ENCODE measurements around the gene STAT1.

The STAT1 gene

DNA sequence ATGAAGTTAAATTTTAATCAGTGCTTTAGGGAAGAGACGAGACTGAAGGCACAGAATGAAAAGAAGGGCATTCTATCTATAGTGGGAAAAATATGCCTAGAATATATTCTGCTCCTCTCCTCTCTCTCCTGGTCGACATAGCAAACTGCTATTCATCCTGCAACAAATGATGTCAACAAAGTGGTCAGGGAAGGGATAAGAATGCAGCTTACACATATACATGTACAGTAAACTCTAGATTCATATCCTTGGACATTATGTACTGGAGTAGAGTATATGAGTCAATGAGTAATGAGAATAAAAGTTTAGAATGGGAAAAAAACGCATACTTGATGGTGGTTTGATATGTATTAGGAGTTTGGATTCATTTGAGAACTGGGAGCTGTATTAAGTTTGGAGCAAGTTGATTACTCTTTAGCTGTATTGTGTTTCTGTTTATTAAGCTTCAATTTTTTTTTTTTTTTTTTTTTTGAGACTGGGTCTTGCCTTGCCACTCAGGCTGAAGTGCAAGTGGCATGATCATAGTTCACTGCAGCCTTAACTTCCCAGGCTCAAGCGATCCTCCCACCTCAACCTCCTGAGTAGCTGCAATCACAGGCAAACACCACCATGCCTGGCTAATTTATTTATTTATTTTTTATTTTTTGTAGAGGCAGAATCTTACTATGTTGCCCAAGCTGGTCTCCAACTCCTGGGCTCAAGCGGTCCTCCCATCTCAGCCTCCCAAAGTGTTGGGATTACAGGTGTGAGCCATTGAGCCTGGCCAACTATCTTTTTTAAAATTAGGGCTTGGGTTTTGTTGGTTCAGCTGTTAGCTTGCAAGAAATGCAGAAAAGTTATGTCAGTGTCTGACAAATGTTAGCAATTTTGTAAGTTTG lies 53.8 kb downstream of the STAT1 start:
- DNase-seq (ENCODE audit: low read depth) = no peak

DNA sequence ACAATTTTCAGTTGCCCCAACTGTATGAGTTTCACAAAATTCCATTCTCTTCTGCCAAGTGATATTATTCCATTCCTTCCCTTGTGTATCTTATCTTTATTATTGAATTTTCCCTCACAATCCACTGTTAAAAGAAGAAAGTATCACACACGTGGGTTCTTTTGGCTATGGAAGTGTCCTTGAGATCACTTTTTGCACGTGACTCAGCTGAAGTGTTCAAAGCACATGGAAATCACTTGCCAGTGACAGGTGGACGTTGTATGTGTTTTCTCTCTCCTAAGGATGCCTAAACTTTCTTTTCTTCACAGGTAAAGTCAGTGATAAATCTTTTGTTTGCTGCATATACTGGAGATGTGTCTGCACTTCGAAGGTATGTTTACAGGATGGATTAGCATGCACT lies 60.7 kb downstream of the STAT1 start:
- DNase-seq (ENCODE audit: low read depth) = no peak

DNA sequence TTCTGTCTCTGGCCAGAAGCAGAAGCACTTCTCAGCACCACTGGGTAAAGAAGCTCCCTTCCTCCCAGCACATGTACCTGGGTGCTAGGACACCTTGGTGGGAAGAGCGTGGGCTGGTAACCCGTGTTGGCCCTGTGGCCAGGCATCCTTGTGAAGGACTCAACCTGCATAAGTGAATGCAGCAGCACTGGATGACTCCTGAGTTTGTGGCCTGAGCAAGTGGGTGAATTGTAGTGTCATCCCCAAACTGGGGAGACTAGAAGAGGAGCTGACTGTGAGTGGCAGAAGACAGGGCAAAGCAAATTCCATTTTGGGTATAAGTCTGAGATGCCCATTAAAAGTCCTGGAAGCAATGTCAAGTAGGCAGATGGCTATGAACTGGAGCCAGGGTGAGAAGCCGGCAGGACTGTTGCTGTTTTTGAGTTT lies 63.4 kb downstream of the STAT1 start:
- no peak for DNase-seq (ENCODE audit: low read depth)

- DNase-seq (ENCODE audit: low read depth) = no peak
Observed at GRCh38 chr2:190948671-190949070, 65.3 kb downstream of the STAT1 start.

GRCh38 chr2:190947711-190948251 lies 66.2 kb downstream of the STAT1 start:
- no peak for DNase-seq (ENCODE audit: low read depth)

GRCh38 chr2:190947141-190947540 lies 66.8 kb downstream of the STAT1 start:
- DNase-seq (ENCODE audit: low read depth) = no peak

DNA sequence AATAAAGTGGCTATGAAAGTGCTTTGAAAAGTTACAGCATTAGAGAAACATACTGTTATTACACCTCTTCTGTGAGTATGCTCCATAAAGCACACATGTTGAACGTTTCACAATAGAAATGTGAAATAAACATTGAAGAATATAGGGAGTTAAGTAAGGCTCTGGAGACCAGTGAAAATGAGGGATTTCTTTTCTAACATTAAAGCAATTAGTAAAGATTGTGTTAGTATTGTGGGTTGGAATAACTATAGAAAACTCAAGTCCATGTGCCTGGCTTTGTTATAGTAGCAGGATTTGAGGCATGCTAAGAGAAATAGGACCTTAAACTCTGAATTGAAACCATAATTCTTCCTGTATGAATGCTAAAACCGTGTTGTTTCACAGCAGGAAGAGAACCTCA lies 70.3 kb downstream of the STAT1 start:
- DNase-seq (ENCODE audit: low read depth) = no peak

DNA sequence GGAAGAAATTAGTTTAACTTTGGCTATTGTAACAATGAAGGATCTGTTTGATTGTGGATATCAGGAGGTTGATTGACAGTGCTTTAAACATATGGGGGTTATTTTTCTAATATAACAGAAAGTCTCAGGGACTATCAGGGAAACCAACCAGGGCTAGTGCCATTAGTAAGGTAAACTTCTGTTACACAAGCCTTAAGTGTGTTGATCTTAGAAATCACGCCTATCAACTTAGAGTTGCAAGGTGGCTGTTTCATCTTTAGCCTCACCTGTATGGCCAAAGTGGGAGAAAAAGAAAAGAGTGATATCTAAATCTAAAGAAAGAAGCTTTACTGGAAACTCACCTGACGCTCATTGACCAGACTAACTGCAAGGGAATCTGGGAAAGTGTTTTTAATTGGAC lies 71.3 kb downstream of the STAT1 start:
- no peak for DNase-seq (ENCODE audit: low read depth)

- no peak for DNase-seq (ENCODE audit: low read depth)
Observed at GRCh38 chr2:190941571-190941970, 72.4 kb downstream of the STAT1 start.

DNA sequence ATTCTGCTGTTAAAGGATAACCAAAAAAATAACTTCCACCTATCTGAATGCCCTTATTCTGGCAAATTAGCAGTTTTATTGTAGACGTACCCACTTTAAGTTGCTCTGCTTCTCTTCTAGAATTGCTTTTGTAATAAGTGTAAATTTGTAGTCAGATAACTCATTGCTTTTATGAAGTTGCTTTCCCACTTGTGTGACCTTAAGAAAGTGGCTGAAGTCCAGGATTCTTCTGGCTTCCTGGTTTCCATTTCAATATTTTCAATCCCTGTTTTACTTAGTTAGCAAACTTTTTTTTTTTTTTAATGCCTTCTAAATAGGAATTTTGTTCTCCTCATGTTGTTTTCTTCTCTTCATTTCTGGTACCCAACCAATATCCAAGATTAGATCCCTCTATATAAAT lies 73.5 kb downstream of the STAT1 start:
- no peak for DNase-seq (ENCODE audit: low read depth)

- no peak for DNase-seq (ENCODE audit: low read depth)
Observed at GRCh38 chr2:190938771-190939335, 75.1 kb downstream of the STAT1 start.

- DNase-seq (ENCODE audit: low read depth) = no peak
Observed at GRCh38 chr2:190935054-190935453, 78.9 kb downstream of the STAT1 start.

- DNase-seq (ENCODE audit: low read depth) = no peak
Observed at GRCh38 chr2:190933361-190933760, 80.6 kb downstream of the STAT1 start.

DNA sequence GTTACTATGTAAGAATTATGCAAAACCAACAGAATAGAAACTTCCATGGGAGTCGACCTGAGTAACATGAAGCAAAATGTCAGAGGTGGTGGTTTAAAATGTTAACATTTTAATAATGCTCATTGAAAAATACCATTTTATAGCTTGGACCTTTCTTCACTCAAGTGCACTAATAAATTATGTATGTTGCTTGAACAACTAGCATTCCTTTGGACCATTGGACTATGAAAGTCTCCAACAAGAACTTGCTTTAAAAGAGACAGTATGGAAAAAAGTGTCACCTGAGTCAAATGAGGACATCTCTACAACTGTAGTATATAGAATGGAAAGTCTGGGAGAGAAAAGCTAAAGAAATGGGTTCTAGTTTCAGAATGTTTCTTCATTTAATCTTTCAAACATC lies 81.5 kb downstream of the STAT1 start:
- no peak for DNase-seq (ENCODE audit: low read depth)

DNA sequence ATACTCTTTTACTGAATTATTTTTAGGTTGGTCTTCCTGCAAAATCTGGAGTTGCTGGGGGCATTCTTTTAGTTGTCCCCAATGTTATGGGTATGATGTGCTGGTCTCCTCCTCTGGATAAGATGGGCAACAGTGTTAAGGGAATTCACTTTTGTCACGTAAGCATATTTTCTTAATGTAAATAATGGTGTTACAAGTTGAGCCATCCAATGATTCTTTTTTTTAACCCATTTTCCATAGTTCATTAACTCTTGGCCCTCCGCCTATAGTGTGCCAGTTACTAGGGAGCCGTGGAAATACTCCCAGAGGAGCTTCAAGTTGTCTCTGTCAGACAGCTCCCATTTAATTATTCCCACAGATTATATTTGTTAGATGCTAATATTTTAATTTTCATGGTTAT lies 83.6 kb downstream of the STAT1 start:
- DNase-seq (ENCODE audit: low read depth) = no peak

- DNase-seq (ENCODE audit: low read depth) = no peak
Observed at GRCh38 chr2:190929919-190930318, 84.1 kb downstream of the STAT1 start.

DNA sequence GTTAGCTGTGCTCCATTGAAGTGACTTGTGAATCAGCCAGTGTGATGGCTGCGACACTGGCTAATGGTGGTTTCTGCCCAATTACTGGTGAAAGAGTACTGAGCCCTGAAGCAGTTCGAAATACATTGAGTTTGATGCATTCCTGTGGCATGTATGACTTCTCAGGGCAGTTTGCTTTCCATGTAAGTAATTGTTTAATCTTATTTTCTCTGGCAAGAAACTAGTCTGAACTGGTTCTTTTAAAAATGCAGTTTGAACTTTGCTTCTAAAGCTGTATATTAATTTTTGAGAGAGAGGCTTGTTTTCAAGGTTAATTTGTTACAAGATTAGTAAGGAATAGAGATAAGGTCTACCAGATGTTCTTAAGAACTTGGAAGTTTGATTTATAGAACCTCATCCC lies 86.7 kb downstream of the STAT1 start:
- DNase-seq (ENCODE audit: low read depth) = no peak

GRCh38 chr2:190922376-190922775 lies 91.6 kb downstream of the STAT1 start:
- no peak for DNase-seq (ENCODE audit: low read depth)

GRCh38 chr2:190920085-190920484 lies 93.9 kb downstream of the STAT1 start:
- no peak for DNase-seq (ENCODE audit: low read depth)
